ENCODE data around the gene MTM1. TPM values are rescaled to one million over a fixed set of nuclear protein-coding genes. Genes with fewer than 3 reads are reported as not detected.

The MTM1 gene
- total RNA-seq, 3 donors from 2014 or later, result 14.7 to 17.3 (median 14.7) TPM

DNA sequence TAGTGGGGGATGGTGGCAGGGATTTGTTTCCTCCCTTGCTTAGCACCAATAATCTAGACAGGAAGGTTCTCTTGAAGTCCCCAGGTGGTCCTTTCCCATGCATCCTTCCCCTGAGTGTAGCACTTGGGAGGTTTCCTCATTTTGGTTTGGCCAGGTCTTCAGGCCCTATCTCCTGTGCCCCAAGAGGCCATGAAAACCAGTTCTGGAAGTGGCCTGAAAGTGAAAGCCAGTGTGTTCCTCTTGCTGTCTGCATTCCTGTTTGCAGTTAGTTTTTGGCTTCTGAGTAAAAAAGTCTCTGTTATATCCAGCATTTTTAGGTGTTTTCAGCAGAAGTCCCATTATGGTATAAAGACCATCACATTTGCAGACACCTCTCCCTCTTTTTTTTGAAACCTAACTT lies 59.5 kb downstream of the MTM1 start:
- DNase-seq (ENCODE audit: low spot score in 2 of 2), result no peak
- Histone ChIP-seq H3K27ac (no peak overlapping the region), H3K4me1 (no peaks in the 10 kb centered on the region), H3K4me3 (no peak overlapping the region), H3K27me3 (peaks cover 0 to 18% of the 10 kb centered on the region in 2 donors), H3K9me3 (no peaks in the 10 kb centered on the region), H3K36me3 (no peaks in the 10 kb centered on the region)
- no peak for TF ChIP-seq POLR2AphosphoS5 (IDR thresholded peaks at IDR 0.05)
- TF ChIP-seq, protein P1, sequence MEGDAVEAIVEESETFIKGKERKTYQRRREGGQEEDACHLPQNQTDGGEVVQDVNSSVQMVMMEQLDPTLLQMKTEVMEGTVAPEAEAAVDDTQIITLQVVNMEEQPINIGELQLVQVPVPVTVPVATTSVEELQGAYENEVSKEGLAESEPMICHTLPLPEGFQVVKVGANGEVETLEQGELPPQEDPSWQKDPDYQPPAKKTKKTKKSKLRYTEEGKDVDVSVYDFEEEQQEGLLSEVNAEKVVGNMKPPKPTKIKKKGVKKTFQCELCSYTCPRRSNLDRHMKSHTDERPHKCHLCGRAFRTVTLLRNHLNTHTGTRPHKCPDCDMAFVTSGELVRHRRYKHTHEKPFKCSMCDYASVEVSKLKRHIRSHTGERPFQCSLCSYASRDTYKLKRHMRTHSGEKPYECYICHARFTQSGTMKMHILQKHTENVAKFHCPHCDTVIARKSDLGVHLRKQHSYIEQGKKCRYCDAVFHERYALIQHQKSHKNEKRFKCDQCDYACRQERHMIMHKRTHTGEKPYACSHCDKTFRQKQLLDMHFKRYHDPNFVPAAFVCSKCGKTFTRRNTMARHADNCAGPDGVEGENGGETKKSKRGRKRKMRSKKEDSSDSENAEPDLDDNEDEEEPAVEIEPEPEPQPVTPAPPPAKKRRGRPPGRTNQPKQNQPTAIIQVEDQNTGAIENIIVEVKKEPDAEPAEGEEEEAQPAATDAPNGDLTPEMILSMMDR (IDR thresholded peaks at IDR 0.05), result no peak
- no peak for TF ChIP-seq POLR2A (IDR thresholded peaks at IDR 0.05)
- intact Hi-C loops (cut with DNase I; ENCODE audit: low total_unique reads), result no loop called here

DNA sequence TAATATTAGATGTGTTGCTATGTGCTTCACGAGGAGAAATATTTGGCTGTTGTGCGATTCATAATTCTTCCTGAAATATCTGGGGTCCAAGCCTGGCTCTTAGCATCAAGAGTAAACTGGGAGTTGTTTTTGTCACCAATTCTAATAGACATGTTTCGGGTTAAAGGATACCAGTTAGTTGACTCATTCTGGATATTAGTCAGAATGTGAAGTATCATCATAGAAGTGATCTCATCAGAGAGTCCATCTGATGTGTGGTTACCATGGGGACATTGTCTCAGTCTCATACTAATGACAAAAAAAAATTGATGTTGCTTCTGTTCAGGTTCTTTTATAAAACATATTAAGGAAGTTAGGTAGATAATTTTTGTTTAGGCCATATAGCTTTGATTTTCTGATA lies 67.5 kb downstream of the MTM1 start:
- H3K4me1 ChIP-seq, result no peaks in the 10 kb centered on the region
- H3K27ac ChIP-seq, result no peak overlapping the region
- intact Hi-C loops (cut with DNase I; ENCODE audit: low total_unique reads), result no loop called here
- H3K9me3 ChIP-seq, result no peaks in the 10 kb centered on the region
- peaks cover 0 to 10% of the 10 kb centered on the region in 2 donors for H3K27me3 ChIP-seq
- no peak overlapping the region for H3K4me3 ChIP-seq
- DNase-seq (ENCODE audit: low spot score in 2 of 2), result no peak
- no peaks in the 10 kb centered on the region for H3K36me3 ChIP-seq
- TF ChIP-seq POLR2AphosphoS5 (IDR thresholded peaks at IDR 0.05), result no peak
- TF ChIP-seq, protein P1 (IDR thresholded peaks at IDR 0.05), result no peak

DNA sequence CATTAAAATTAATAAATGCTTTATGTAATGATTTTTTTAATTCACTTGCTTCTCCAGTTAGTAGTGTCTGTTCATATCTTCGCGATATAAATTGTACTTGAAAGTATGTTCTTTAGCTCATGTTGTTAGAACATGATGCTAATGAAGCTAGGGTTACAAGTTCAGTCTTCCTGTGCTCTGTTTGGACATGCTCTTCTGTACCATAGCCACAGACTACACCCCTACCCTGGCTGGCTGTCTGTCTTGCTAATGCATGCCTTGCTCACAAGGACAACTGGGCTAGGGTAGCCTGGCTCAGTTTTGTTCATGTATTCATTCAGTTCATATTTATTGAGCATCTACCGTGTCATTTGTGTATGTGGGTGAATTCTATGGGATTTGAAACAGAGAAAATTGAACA lies 74.0 kb downstream of the MTM1 start:
- intact Hi-C loops (cut with DNase I; ENCODE audit: low total_unique reads), result no loop called here
- TF ChIP-seq POLR2A (IDR thresholded peaks at IDR 0.05), result no peak
- TF ChIP-seq, protein P1 (IDR thresholded peaks at IDR 0.05), result no peak
- TF ChIP-seq POLR2AphosphoS5 (IDR thresholded peaks at IDR 0.05), result no peak
- Histone ChIP-seq H3K27ac (no peak overlapping the region), H3K9me3 (no peaks in the 10 kb centered on the region), H3K4me3 (no peak overlapping the region), H3K4me1 (no peaks in the 10 kb centered on the region), H3K36me3 (no peaks in the 10 kb centered on the region), H3K27me3 (peaks cover 0 to 3% of the 10 kb centered on the region in 2 donors)
- DNase-seq (ENCODE audit: low spot score in 2 of 2), result no peak

DNA sequence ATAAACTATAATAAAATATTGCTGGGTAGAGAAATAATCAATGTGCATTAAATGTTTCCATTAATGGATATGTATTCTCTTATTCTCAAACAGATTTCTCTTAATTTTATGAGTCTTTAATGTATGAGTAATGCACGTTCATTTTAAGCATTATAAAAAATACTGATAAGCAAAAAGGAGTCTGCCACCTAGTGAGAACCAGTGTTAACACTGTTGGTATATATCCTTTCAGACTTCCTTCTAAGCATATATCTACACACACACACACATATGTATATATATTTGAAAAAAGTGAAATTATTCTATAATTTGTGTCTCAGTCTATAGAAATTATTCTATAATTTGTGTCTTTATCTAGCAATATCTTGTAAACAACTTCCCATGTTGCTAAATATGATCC lies 74.8 kb downstream of the MTM1 start:
- no peak for DNase-seq (ENCODE audit: low spot score in 2 of 2)
- no peaks in the 10 kb centered on the region for H3K36me3 ChIP-seq

DNA sequence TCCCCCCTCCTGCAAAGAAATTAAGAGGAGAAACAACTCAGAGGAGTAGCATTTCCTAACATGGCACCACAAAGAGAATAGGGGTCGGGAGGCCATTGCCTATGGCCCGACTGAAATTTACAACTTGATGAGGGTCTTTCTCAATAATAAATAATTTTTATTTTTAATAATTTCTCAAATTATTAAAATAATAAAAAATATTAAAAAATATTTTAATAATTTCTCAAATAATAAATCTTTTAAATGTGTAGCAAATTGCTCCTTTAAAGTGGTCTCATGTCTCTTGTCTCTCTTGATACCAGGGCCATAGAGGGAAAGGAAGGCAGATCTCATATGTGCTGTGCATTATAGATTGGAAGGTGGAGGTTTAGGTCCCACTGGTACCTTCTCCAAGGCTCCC lies 75.5 kb downstream of the MTM1 start:
- DNase-seq (ENCODE audit: low spot score in 2 of 2), result no peak
- H3K27ac ChIP-seq, result no peak overlapping the region
- no peaks in the 10 kb centered on the region for H3K36me3 ChIP-seq
- intact Hi-C loops (cut with DNase I; ENCODE audit: low total_unique reads), result no loop called here
- H3K9me3 ChIP-seq, result no peaks in the 10 kb centered on the region
- no peaks in the 10 kb centered on the region for H3K4me1 ChIP-seq
- TF ChIP-seq POLR2A (IDR thresholded peaks at IDR 0.05) (no peak), POLR2AphosphoS5 (IDR thresholded peaks at IDR 0.05) (no peak)
- TF ChIP-seq, protein P1 (IDR thresholded peaks at IDR 0.05), result no peak
- H3K27me3 ChIP-seq, result peaks cover 0 to 3% of the 10 kb centered on the region in 2 donors
- H3K4me3 ChIP-seq, result no peak overlapping the region

More for the DNA sequence above, 74.8 kb downstream of the MTM1 start:
- TF ChIP-seq POLR2A (IDR thresholded peaks at IDR 0.05) (no peak), POLR2AphosphoS5 (IDR thresholded peaks at IDR 0.05) (no peak)
- TF ChIP-seq, protein P1 (IDR thresholded peaks at IDR 0.05), result no peak
- no peak overlapping the region for H3K4me3 ChIP-seq
- H3K4me1 ChIP-seq, result no peaks in the 10 kb centered on the region
- H3K9me3 ChIP-seq, result no peaks in the 10 kb centered on the region
- H3K27me3 ChIP-seq, result peaks cover 0 to 3% of the 10 kb centered on the region in 2 donors
- intact Hi-C loops (cut with DNase I; ENCODE audit: low total_unique reads), result no loop called here
- H3K27ac ChIP-seq, result no peak overlapping the region
